GM18951 (cell line): ENCODE measurements around the gene PHOSPHO1.

Source experiments
- POLR2A ChIP-seq: IDR thresholded peaks from 4 replicates; pipeline ENCODE4 v1.6.1; 2011; ENCODE audit warnings: mild to moderate bottlenecking; ENCODE audit not compliant: insufficient read length, insufficient read depth; ENCODE audit errors: extremely low read depth
- in situ Hi-C: fragments of 300-500 bp; cut with MboI; formaldehyde crosslinking; loops from one replicate; pipeline ENCODE4 v1.12.0; 2022; ENCODE audit warnings: low sequenced_read_pairs, mixed read lengths, inconsistent platforms; ENCODE audit not compliant: unreplicated experiment

The PHOSPHO1 gene

DNA sequence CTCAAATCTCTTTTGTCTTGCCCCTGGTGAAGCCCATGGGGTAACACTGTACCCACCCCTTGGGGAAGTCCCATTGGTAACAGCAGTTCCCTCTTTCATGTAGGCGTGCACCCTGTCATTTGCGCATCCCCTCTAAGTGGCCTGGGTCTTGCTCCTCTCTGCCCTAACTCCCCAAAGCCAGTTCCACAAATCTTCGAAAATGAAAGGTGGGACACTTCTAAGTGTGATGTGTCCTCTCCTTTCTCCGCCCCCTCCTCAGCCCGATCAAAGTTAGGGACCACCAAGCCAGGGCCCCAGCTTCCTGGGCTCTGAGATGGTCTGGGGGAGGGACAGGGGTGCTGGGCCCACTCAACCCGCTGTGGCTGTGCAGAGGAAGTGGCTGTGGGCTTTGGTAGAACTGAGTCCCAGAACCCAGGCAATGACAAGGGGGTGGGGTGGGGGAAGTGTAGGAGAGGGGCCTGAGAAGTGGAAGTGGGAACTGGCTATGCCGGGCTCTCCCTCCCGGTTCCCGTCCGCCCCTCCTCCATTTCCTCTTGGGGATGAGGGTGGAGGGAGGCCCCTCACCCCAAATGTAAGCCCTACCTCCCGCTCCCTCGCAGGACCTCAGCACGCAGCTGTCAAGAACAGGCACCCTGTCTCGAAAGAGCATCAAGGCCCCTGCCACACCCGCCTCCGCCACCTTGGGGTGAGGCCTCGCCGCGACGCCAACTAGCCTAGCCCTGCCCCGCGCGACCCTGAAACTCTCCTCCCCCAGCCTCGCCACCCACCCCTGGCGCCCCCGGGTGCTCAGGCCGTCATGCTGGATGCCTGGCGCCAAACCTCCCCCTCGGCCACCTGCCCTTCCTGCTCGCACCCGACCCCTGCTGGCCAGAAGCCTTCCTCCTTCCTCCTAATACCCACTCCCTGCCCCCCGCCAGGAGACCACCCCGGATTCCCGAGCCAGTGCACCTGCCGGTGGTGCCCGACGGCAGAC is 11.4 kb downstream of the PHOSPHO1 start:
- in situ Hi-C loops = no loop called here
- TF ChIP-seq POLR2A = no peak

DNA sequence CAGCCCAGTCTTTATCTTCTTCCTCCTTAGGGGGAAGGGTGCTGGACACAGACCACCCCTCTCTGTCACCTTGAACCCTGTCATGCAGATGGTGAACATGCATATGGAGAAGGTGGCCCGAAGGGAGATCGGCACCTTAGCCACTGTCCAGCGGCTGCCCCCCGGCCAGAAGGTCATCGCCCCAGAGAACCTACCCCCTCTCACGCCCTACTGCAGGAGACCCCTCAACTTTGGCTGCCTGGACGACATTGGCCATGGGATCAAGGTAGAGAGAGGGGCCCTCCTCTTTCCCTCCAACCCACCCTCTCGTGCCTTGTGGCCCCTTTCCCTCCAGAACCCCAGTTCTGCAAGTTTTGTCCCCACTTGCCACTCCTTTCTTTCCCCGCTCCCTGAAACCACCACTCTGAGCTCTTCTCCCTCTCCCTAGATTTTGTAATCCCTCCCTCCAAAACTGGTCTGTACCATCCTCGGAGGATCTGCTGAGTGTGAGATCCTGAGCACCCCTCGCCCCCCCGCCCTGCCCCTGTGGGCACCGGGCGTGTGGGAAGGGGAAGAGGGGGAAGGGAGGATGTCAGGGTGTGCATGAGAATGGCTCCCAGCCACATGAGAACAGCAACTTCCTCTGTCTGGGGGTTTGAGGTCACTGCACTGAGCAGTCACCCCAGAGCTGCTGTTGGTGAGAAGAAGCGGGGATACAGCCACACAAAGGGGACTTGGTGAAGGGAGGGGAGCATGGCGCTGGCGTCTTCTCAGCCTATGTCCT is 12.8 kb downstream of the PHOSPHO1 start:
- in situ Hi-C loops = no loop called here

DNA sequence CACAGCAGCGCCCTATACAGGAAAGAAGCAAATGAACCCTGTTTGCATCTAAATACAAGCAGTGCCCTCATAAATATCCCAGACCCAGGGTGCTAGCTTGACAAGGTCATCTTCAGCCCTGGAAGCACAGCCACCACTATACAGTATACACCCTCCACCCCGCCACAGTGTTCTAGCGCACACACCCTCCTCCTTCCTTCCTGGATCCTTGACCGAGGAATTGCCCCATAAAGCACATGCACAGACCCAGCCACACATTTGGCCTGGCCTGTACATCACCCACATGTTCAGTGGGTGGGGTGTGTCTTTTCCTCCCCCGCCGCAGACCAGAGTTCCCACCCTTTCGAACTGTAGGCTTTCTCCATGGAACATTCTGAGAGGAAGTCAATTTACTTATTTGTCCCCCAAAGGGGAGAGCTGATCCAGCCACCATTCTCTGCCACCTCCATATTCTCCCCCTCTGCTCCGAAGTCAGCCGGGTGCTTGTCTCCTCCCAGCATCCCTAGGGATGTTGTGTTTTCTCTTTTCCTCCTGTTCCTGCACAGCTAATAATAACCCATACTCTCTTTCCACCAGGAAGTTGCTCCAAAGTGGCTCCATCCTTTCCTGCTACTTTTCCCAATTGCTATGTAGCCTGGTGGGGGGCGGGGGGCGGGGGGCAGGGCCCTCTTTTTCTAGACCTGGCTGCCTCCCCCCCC is 13.5 kb downstream of the PHOSPHO1 start:
- in situ Hi-C loops = no loop called here

More for the DNA sequence above, 12.8 kb downstream of the PHOSPHO1 start:
- TF ChIP-seq POLR2A = peak; percentile 23

DNA sequence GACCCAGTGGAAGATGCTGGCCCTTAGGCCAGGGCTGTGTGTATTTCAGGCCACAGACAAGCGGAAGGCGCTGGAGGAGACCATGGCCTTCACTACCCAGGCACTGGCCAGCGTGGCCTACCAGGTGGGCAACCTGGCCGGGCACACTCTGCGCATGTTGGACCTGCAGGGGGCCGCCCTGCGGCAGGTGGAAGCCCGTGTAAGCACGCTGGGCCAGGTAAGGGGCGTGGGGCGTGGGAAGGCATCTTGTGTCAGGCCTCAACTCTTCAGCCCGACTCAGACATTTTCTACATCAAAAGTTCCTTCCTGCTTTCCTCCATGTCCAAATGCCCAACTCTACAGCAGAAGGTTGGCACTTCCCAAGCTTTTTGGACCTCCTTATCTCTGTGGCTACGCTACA is 14.1 kb downstream of the PHOSPHO1 start:
- in situ Hi-C loops = no loop called here
- no peak for TF ChIP-seq POLR2A

More for the DNA sequence above, 13.5 kb downstream of the PHOSPHO1 start:
- TF ChIP-seq POLR2A = no peak

DNA sequence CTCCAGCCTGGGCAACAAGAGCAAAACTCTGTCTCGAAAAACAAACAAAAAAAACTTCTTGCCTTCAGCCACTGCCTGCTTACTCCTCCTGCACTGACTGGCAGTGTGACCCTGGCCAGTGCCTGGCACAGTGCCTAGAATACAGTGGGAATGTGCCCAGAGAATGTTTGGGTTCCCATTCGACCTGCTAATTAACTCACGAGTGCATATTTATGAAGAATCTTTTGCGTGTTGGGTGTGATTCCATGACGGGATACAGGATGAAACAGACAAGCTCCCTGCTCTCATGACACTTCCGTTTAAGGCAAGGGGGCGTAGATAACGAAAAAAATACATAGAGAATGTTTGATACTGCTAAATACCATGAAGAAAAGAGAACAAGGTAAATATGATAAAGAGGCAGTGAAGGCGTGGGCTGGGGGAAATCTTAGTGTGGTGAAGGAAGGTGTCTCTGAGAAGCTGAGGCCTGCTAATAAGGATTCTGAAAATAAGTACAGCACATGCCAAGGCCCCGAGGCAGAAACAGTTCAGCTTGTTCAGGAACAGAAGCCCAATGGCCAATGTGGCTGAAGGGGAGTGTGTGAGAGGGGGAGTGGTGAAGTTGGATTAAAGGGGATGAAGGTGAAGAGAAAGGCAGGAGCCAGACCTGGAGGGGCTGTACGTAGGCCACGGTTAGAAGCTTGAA is 15.8 kb downstream of the PHOSPHO1 start:
- TF ChIP-seq POLR2A = no peak
- in situ Hi-C loops = no loop called here

DNA sequence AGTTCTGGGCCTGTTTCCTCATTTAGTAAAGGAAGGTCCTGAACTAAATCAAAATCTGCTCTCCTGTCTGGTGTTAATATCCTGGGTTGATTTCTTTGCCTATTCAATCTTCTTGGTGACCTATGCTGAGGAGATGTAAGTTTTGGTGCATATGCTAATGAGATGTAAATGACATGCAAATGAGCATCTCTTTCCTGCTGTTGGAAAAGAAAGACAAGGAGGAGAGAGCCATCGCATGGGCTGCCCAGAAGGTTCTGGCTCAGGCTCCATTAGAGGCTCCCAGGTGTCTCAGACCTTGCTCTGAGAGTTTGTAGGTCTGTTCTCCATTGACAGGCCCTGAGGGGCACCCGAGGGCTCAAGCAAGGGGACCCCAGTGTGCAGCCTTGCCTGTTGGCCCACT is 16.7 kb downstream of the PHOSPHO1 start:
- no peak for TF ChIP-seq POLR2A
- in situ Hi-C loops = no loop called here

DNA sequence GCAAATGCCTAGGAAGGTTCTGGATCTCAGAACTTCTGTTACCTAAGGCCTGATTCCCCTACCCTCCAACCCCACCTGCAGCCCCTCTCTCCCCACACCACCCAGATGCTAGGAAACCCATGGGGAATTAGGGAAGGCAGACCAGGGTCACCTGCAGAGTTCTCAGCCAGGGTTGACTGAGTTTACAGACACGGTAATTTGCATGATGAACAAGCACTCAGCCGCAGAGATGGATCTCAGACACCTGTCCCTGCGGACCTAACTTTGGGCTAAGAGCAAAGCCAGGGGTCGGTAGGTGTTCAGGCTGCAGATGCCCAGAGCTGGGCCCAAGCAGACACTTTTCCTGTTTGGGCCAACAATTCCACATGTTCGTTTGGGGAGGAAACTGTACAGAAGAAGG is 17.2 kb downstream of the PHOSPHO1 start:
- in situ Hi-C loops = no loop called here
- peak; percentile 37 for TF ChIP-seq POLR2A

DNA sequence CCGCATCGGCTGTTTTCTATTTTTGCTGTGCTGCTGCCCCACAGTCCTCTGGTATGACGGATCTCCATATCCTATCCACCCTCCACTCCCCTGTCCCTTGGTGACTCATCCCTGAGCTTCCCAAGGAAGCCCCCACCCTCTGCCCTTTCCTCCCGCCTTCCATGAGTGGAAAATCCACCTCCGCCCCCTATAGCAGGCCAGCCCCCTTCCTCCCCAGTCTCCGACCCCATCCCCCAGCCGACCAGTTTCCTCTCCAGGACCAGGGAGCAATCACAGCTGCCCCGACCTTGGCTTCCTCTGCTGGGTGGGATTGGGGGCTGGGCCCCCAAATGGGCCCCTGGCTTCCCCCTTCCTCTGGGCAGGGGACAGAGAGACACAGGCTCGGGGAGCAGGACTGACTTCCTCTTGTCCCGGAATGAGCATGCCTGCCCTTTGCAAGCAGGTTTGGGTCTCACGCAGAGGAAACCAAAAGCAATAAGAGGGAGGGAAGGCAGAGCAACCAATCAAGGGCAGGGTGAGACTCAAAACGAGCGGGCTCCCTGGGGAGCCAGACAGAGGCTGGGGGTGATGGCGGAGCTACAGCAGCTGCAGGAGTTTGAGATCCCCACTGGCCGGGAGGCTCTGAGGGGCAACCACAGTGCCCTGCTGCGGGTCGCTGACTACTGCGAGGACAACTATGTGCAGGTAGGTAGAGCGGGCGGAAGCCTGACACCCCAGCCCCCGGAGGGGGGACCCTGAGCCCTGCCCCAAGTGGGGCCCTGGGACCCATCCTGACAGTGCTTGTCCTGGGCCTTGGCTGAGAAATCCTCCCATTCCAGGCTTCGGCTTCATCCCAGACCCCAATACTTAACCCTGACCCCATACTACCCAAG is 20.2 kb downstream of the PHOSPHO1 start, which contains the start of the genes ABI3 and GNGT2:
Gene ABI3, plus strand, starts transcription at position 550 of the 872 bp plus-strand sequence. Its CDS starts 18 bp downstream, at position 568.
Gene GNGT2, minus strand, starts transcription at position 417 of the 872 bp plus-strand sequence. CDS start 3,152 bp downstream, outside the sequence.
- in situ Hi-C loops = no loop called here
- peak; percentile 96 for TF ChIP-seq POLR2A

DNA sequence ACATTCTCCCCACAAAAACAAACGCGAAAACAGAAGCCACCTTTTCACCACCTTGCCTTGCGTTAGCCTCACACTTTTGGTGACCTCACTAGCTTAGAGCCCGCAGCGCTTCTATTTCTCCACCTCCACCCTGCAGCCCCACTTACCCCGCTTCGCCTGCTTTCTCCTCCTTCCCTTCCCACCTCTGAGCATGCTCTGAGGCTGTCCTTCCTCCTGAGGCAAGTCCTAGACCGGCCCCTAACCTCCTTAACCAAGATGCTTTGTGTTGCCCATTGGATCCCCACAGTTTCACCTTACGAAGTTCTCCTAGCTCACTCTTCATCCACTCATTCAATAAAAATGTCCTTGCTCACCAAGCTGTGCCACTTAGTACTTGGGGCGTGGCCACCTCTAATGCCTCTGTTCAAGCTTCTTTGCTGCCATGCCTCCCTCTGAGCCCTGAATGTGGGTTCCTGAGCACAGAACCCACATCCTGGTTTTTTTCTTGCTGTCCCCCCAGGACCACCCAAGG is 21.5 kb downstream of the PHOSPHO1 start:
- no peak for TF ChIP-seq POLR2A
- in situ Hi-C loops = no loop called here

DNA sequence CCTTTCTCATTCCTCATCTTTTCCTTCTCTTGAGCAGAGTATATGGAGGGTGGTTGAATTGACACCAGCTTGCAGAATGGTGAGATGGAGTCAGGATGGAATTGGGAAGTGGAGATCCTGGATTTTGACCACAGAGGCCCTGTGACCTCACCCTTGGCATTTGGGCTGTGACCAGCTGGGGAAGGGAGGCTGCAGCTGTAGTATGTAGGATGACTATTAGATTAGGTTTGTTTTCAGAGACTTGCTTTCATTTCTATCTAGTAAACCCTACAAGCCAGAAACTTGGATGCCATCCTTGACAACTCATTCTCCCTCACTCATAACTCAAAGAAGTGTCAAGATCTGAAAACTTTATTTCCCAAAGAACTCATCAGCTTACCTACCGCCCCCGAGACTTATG is 26.1 kb downstream of the PHOSPHO1 start:
- in situ Hi-C loops = no loop called here
- TF ChIP-seq POLR2A = no peak

DNA sequence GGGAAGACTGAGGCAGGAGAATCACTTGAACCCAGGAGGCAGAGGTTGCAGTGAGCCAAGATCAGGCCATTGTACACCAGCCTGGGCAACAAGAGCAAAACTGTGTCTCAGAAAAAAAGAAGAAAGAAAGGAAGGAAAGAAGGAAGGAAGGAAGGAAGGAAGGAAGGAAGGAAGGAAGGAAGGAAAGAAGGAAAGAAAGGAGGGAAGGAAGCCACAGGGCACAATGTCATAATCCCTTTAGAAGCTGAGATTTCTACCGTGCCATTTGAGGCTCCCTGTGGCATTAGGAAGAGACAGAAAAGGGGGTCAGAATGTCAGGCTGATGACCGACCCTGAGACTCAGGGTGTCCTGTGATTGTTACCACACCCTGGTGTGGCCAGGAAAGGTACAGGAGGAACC is 26.8 kb downstream of the PHOSPHO1 start:
- in situ Hi-C loops = no loop called here
- no peak for TF ChIP-seq POLR2A
